ENCODE data around the gene PSMD1.
"Not testable (repeated sequence)": the region's sequence is repeated elsewhere in the genome, so short reads cannot be mapped to it uniquely, and the experiment has no call there.

GRCh38 chr2:231197196-231197595, 140.5 kb downstream of the PSMD1 start:
- not testable (repeated sequence) for TF ChIP-seq CTCF, EP300, POLR2A (IDR thresholded peaks at IDR 0.05)
